Limb (tissue), 2 donors: ENCODE measurements around the gene OAS2.

ENCODE experiments used
- DNase-seq, 2 donors: peaks; one replicate each; pipeline ENCODE4 v3.0.0-alpha.2; 2016; ENCODE audit errors: extremely low spot score in 2 of 2

Gene OAS2

DNA sequence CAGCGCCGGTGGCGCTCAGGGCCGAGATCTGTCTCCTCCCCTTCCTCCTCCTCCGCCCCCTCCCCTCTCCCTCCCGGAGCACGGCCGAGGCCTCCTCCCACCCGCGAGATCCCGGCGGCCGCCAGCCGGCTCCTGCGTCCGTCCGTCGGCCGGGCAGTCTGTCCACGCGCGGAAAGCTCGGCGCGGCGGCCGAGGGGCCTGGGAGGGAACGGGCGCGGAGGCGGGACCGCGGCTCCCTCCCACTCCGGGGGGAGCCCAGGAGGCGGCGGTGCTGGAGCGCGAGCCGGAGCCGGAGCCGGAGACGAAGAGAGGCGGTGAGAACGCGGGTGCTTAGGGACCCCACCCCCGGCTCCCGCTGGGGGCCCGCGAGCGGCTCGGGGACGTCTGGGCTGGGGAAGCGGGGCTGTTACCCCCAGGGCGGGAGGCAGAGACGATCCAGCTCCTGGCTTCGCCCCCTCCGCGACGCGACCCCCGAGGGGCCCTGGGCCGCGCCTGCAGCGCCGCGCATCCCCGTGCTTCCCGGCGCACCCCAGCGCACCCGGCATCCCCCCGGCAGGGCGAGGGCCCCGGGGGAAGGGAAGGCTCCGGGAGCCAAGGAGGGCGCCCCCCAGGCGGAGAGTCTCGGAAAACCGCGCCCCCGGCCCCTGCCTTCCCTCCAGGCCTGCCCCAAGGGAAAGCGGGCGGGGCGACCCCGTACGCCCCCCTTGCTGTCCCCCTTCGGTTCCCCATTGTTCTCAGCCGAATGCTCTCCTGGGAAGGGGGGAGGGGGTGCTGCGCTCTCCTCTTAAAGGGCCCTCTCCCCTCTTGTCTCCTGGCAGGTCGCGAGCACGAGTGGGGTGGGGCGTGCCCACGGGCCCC lies 78.5 kb downstream of the OAS2 start, which contains the start of gene DTX1:
TSS of gene DTX1 (plus strand) at position 100 of the 858 bp plus-strand sequence. CDS start 1,463 bp downstream, outside the sequence.
- peak in 1 of 2 donors; percentile 66 for DNase-seq

- DNase-seq: no peak
Observed at GRCh38 chr12:113057565-113058485, 79.5 kb downstream of the OAS2 start.

DNA sequence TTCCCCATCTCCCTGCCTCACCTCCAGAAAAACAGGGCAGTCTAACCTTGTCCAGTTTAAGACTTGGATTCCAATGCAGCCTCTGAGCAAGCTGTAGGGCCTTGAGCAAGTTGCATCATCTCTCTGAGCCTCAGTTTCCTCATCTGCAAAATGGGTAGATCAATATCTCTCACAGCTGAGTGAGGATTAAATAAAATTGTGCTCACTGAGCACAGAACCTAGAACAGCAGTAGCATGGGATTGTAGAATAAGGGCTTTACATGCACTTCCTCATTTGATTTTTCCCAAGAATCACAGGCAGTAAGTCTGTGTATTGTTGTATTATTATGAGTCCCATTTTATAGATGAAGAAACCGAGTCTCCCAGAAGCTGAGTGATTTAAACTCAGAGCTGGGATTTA lies 80.2 kb downstream of the OAS2 start:
- no peak for DNase-seq

- DNase-seq: no peak
Observed at GRCh38 chr12:113059071-113059595, 80.8 kb downstream of the OAS2 start.

GRCh38 chr12:113060336-113060960 lies 82.1 kb downstream of the OAS2 start:
- DNase-seq: no peak

DNA sequence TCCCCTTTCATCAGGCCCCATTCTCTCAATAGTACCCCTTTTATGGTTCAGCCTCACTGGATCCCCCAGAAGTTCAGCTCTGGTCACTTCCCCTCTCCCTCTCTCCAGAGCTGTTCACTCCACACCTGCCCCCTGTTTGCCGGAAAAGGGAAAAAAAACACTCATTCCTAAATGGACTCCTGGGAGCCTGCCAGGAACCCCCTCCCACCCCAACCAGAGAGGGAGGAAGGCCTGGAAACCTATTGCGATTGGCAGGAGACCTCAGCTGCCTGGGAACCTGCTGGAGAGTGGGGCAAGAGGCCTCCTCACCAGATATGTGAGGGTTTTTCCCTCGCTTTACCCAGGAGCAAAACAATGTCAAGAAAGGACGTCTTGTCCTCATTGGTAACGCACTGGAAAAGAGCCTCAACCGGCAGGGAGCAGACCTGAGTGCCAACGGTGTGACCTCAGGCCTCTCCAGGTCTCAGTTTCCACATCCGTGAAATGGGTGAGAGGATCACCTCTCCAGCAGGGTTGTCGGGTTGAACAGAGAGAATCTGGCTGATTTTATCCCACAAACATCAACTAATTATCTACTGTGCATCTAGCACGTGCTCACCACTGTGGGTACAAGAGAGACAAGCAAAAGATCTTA lies 82.9 kb downstream of the OAS2 start:
- DNase-seq: no peak
